CD4-positive, alpha-beta T cell treated with Interleukin-2 at 100 ng/mL for 4 hours (primary cell): Measurements from ENCODE around the gene CILP2.
A peak's percentile ranks its signal among the peaks of the same experiment; 100 is the strongest.

Experiments used
- DNase-seq: peaks from one replicate; pipeline ENCODE4 v3.0.0-alpha.2; 2020; ENCODE audit warnings: low spot score

CILP2 gene

GRCh38 chr19:19544257-19544953 lies 6.3 kb downstream of the CILP2 start:
- DNase-seq: no peak

GRCh38 chr19:19544954-19545591 lies 7.0 kb downstream of the CILP2 start:
- DNase-seq: no peak

- DNase-seq: no peak
Measured at GRCh38 chr19:19545707-19546106, 7.6 kb downstream of the CILP2 start.

DNA sequence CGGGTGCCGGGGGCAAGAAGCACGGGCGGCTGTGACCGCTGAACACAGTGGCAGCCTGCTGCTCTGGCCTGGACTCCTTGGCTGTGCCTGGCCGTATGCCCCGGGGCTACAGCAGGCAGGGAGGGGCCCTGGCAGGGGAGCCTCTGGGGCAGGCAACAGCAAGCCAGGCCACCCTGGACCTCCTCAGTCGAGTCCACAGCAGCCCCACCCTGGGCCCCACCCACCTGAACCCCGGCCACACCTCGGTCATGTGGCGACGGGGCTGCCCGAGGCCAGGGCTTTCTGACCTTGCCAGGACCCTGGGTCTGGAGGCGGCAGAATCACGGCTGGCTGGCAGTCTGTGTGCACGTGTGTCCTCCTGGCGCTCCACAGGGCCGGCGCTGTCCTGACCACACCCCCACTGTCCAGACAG lies 8.7 kb downstream of the CILP2 start:
- DNase-seq: no peak

GRCh38 chr19:19547674-19548336 lies 9.7 kb downstream of the CILP2 start:
- no peak for DNase-seq

DNA sequence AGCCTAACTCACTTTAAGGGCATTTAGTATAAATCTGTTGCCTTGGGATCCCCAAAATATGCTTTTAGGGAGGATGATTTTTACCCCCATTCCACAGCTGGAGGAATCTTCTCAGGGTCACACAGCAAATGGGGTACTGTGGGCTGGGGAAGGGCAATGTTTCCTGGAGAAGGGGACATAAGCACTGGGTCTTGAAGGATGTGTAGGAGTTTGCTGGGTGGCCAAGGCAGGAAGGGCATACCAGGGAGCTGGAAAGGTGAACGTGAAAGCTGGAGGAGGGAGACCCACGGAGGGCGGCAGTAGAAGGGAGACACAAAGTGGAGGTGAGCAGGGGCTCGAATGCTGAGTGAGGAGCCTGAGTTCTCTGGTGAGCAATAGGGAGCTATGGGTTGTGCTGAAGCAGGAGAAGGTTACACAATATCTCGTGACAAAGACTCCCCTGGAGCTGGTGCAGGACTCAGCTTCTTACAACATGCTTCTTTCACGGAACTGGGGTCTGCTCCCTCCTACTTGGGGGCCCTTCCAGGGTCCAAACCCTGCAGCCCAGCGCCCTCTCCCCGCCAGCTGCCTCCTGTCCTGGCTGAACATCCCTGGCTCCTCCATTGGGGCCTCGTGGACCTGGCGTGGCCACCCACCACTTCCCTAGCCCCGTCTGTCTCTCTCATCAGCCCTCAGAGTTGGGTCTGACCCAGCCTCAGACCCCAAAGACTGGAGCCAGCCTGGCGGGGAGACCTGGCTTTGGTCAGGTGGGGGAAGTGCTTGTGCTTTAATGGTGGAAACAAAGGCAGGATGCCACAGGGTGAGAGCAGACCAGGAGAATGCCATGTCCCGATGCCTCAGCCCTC lies 11.1 kb downstream of the CILP2 start:
- no peak for DNase-seq

DNA sequence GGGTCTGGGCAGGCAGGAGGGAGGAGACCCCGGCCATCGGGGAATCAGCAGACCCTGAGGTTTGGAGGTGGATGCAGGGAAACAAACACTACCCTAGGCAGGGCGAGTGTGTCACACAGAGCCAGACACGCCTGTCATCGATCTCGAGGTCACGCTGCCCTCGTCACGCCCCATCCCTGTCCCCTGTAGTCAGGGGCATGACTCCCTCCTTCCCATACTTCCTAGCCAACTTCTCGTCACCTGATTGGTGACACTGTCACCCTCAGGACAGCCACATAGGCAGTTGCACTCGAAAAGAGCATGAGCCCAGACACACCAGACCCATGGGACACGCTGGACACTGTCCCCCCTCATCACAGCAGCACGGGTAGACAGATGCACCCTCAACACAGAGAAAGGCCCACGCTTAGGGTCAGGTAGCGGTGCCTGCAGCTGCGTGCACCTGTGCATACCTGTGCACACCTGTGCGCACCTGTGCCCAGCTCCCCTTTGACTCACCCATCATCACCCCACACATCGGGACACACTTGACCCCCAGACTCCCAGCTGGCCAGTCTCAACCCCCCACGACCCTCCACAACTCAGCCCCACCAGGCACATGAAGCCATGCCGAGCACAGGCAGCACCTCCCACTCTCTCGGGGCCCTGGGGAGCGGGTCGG lies 11.9 kb downstream of the CILP2 start:
- DNase-seq: no peak

- no peak for DNase-seq
Measured at GRCh38 chr19:19550485-19550929, 12.4 kb downstream of the CILP2 start.

DNA sequence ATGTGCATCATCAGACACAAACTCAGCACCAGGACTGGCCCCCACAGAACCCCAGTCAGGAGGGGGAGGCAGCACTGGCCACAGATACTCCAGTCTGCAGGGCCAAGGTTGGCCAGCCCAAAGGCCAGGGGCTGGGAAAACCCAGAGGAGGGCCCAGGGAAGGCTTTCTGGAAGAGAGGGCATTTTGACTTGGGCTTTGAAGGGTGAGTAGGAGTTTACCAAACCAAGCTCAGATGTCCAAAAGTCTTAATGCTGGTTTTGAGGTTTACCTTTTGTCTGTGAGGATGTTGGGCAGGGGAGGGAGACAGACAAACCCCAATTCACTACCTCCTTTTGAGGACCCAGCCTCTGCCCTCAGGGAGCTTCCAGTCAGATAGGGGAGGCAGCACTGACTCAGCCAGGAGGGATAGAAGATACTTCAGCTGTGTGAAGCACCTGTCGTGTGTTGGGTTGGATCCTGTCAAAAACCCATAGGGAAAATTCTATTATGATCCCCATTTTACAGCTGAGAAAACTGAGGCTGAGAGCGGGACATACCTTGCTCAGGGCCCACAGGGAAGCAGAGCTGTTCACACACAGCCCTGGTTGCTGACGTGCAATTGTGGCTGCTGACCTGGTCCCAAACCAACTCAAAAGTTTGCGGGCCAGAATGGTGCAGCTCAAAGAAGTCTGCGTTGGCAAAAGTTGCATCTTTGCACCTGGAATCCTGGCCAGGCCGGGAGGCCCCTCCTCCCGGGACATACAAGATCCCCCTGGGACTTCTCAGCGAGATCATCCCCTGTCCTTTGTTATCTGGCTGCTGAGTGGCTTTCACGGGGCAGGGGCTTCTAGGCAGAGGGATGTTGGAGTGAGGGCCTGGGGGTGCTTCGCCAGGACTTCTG lies 13.1 kb downstream of the CILP2 start:
- no peak for DNase-seq

- DNase-seq: no peak
Measured at GRCh38 chr19:19551853-19552192, 13.8 kb downstream of the CILP2 start.

GRCh38 chr19:19552798-19553197 lies 14.7 kb downstream of the CILP2 start:
- DNase-seq: peak; percentile 27

DNA sequence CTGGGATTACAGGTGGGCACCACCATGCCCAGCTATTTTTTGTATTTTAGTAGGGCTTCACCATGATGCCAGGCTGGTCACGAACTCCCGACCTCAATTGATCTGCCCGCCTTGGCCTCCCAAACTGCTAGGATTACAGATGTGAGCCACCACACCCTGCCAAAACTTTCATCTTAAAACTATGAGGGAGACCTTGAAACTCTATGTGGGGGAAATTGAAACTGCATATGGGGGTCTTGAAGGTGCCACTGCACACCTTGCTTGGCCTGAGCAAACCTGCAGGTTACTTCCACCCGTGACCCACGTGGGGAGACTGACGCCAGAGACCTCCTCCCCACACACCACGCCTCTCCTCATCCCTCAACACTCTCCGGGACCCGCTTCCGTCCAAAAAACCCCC lies 15.6 kb downstream of the CILP2 start:
- DNase-seq: no peak

- DNase-seq: peak; percentile 52
Measured at GRCh38 chr19:19554074-19555023, 16.3 kb downstream of the CILP2 start.

- DNase-seq: no peak
Measured at GRCh38 chr19:19558055-19558454, 20.0 kb downstream of the CILP2 start.

GRCh38 chr19:19558636-19559035 lies 20.6 kb downstream of the CILP2 start:
- no peak for DNase-seq

DNA sequence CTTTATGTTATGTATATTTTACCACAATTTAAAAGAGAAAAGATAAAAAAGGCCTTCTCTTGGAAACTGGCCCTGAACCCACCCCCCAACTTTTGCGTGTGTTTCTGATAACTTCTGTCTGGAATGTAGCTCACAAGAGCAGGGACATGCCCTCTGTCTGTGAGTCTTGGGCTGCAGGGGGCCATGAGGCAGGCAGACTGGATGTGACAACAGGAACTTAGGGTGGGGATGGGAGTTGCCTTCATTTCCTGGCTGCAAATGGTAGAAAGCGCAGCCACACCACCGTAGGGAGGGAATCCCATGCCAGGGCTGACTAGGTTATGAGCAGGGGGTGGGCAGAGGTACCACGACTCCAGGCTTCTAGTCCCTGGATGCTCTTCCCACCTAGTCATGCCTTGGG lies 21.9 kb downstream of the CILP2 start:
- no peak for DNase-seq

DNA sequence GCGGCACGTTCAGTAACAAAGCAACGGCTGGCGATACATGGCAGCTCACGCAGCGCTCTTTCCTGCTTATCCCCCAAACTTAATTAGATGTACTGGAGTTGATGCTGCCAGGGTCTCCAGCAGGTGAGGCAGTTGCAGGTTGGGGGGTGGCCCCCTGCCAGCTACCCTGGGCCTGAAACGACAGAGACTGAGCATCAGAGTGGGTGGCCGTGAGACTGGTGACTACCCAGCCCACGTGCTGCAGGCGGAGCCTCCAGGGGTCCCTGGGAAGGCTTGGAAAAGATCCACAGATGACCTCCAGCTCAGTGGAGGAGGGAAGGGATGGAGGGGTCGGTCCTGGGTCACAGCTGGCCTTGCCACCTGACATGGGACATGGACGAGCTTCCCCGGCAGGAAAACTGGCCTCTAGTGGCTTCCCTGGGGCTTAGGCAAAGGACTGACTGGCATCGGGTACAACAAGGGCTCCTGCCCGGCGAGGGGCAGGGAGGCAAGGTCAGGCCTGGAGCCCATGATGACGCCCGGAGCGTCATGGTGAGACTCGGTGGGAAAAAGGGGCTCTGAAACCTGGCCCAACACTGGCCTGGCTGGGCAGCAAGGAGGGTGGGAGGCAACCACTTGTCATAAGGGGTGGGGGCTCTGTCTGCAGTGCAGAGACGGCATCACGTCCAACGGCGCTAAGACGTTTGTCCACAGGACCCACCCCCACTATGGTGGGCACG lies 24.0 kb downstream of the CILP2 start:
- no peak for DNase-seq

- peak; percentile 49 for DNase-seq
Measured at GRCh38 chr19:19562665-19563347, 24.7 kb downstream of the CILP2 start.
